ENCODE measurements around the gene REEP3.

REEP3 gene

DNA sequence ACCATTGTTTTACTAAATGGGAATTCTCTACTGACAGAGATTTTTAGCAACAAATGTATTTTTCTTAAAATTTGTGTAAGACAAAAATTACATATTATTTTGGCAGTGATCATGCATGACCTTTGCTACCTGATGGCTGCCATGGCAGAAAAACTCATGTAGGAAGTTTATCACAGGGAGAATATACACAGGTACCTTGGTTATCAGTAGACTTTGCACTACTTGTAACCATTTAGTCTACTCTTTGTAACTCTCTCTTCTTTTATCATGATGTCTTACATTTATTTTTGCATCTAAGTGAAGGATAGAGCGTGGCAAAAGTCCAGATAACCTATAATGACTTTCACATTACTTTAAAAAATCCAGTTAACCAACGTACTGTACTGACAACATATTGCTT, 34.1 kb downstream of the REEP3 start:
- no peaks in the 10 kb centered on the region for H4K20me1 ChIP-seq (ENCODE audit: insufficient read depth, low read length)
- TF ChIP-seq, protein P1, sequence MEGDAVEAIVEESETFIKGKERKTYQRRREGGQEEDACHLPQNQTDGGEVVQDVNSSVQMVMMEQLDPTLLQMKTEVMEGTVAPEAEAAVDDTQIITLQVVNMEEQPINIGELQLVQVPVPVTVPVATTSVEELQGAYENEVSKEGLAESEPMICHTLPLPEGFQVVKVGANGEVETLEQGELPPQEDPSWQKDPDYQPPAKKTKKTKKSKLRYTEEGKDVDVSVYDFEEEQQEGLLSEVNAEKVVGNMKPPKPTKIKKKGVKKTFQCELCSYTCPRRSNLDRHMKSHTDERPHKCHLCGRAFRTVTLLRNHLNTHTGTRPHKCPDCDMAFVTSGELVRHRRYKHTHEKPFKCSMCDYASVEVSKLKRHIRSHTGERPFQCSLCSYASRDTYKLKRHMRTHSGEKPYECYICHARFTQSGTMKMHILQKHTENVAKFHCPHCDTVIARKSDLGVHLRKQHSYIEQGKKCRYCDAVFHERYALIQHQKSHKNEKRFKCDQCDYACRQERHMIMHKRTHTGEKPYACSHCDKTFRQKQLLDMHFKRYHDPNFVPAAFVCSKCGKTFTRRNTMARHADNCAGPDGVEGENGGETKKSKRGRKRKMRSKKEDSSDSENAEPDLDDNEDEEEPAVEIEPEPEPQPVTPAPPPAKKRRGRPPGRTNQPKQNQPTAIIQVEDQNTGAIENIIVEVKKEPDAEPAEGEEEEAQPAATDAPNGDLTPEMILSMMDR (IDR thresholded peaks at IDR 0.05; ENCODE audit: low read length): no peak
- no peaks in the 10 kb centered on the region for H3K9me3 ChIP-seq (ENCODE audit: low read length)
- peak overlapping the region; percentile 19; the same call in 1 of the 2 replicates for H3K4me2 ChIP-seq (ENCODE audit: low read length)
- no peaks in the 10 kb centered on the region; the same call in 1 of the 2 replicates for H3F3A ChIP-seq (ENCODE audit: insufficient read depth, low read length)
- no peaks in the 10 kb centered on the region for H3K36me3 ChIP-seq (ENCODE audit: insufficient read depth, low read length)
- no peaks in the 10 kb centered on the region for H3K9me2 ChIP-seq (ENCODE audit: low read depth, low read length)
- peaks cover 16% of the 10 kb centered on the region; the same call in 1 of the 2 replicates for H3K79me2 ChIP-seq (ENCODE audit: insufficient read depth, low read length)
- no peak overlapping the region; the same call in 1 of the 2 replicates for H3K9ac ChIP-seq (ENCODE audit: low read length)
- peaks cover 17% of the 10 kb centered on the region for H3K4me1 ChIP-seq (ENCODE audit: insufficient read depth, low read length, severe bottlenecking)
- H2AFZ ChIP-seq (ENCODE audit: low read length): no peak overlapping the region
- peak overlapping the region; percentile 67 for H3K27ac ChIP-seq (ENCODE audit: low read depth, low read length, poor library complexity, severe bottlenecking)
- H3K4me3 ChIP-seq (ENCODE audit: low read depth, low read length, poor library complexity, severe bottlenecking): peak overlapping the region; percentile 0
- H3K27me3 ChIP-seq (ENCODE audit: insufficient read depth, low read length): no peaks in the 10 kb centered on the region

DNA sequence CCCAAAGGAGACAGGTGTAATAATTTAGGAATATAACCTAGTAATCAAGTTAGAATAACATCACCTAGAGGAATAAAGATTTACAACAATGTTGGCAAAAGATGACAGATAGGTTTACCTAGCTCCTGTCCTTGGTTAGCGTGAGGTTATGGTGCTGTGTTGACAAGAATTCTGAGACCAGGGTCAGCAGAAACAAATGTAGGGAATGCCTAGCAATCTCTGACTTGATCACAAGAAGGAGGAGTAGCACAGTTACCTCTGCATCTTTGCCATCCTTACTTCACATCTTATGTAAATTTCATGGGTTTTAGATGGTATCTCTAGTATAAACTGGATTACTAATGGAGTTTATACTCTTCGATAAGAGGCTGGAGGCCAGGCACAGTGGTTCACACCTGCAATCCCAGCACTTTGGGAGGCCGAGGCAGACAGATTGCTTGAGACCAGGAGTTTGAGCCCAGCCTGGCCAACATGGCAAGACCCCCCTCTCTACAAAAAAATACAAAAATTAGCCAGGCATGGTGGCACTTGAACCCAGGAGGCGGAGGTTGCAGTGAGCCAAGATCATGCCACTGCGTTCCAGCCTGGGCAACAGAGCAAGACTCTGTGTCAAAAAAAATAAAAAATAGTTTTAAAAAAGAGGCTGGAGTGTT, 37.1 kb downstream of the REEP3 start:
- Histone ChIP-seq H3K4me1 (ENCODE audit: insufficient read depth, low read length, severe bottlenecking) (peaks cover 17% of the 10 kb centered on the region), H4K20me1 (ENCODE audit: insufficient read depth, low read length) (no peaks in the 10 kb centered on the region), H3K79me2 (ENCODE audit: insufficient read depth, low read length) (peaks cover 16% of the 10 kb centered on the region; the same call in 1 of the 2 replicates), H3K36me3 (ENCODE audit: insufficient read depth, low read length) (no peaks in the 10 kb centered on the region), H3K9me3 (ENCODE audit: low read length) (no peaks in the 10 kb centered on the region), H3F3A (ENCODE audit: insufficient read depth, low read length) (no peaks in the 10 kb centered on the region; the same call in 1 of the 2 replicates), H3K27ac (ENCODE audit: low read depth, low read length, poor library complexity, severe bottlenecking) (no peak overlapping the region), H2AFZ (ENCODE audit: low read length) (no peak overlapping the region), H3K4me2 (ENCODE audit: low read length) (no peak overlapping the region), H3K4me3 (ENCODE audit: low read depth, low read length, poor library complexity, severe bottlenecking) (no peak overlapping the region), H3K9ac (ENCODE audit: low read length) (no peak overlapping the region), H3K27me3 (ENCODE audit: insufficient read depth, low read length) (no peaks in the 10 kb centered on the region), H3K9me2 (ENCODE audit: low read depth, low read length) (no peaks in the 10 kb centered on the region)
- TF ChIP-seq, protein P1 (IDR thresholded peaks at IDR 0.05; ENCODE audit: low read length): no peak
- TF ChIP-seq EZH2 (IDR thresholded peaks at IDR 0.05; ENCODE audit: borderline replicate concordance, low read length): no peak

DNA sequence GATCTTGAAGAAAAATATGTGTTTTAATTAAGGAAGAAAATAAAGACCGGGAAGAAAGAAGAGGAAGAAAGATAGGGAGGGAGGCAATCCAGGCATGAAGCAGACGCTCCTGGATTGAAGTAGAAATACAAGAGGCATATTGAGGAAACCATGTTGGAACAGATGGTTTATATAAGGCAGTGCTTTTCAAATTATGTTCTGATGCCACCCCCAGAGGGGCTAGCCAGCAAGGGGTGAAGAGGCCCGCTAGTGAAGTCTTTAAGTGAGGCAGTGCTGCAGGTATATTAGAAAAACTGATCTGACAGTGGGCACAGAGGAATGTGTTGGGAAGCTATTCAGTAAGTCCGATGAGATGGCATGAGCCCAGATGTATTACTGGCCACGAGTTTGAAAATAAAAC, 40.1 kb downstream of the REEP3 start:
- H3K27me3 ChIP-seq (ENCODE audit: insufficient read depth, low read length): no peaks in the 10 kb centered on the region
- no peaks in the 10 kb centered on the region for H3K4me1 ChIP-seq (ENCODE audit: insufficient read depth, low read length, severe bottlenecking)
- no peak overlapping the region for H3K9ac ChIP-seq (ENCODE audit: low read length)
- no peaks in the 10 kb centered on the region for H4K20me1 ChIP-seq (ENCODE audit: insufficient read depth, low read length)
- no peak overlapping the region for H3K4me2 ChIP-seq (ENCODE audit: low read length)
- no peak overlapping the region for H3K27ac ChIP-seq (ENCODE audit: low read depth, low read length, poor library complexity, severe bottlenecking)
- no peak overlapping the region for H2AFZ ChIP-seq (ENCODE audit: low read length)
- no peak for TF ChIP-seq EZH2 (IDR thresholded peaks at IDR 0.05; ENCODE audit: borderline replicate concordance, low read length)
- TF ChIP-seq, protein P1 (IDR thresholded peaks at IDR 0.05; ENCODE audit: low read length): no peak
- H3K9me3 ChIP-seq (ENCODE audit: low read length): no peaks in the 10 kb centered on the region
- H3K4me3 ChIP-seq (ENCODE audit: low read depth, low read length, poor library complexity, severe bottlenecking): no peak overlapping the region
- no peaks in the 10 kb centered on the region for H3K9me2 ChIP-seq (ENCODE audit: low read depth, low read length)
- H3K36me3 ChIP-seq (ENCODE audit: insufficient read depth, low read length): no peaks in the 10 kb centered on the region
- no peaks in the 10 kb centered on the region for H3F3A ChIP-seq (ENCODE audit: insufficient read depth, low read length)
- peaks cover 16% of the 10 kb centered on the region; the same call in 1 of the 2 replicates for H3K79me2 ChIP-seq (ENCODE audit: insufficient read depth, low read length)
